B cell (primary cell): Measurements from ENCODE around the gene CLEC4G. TPM values are rescaled to one million over a fixed set of nuclear protein-coding genes. Genes with fewer than 3 reads are reported as not detected.

Experiments
- ATAC-seq: fragments of 200-7000 bp; cut with Tn5 transposase; one replicate; pipeline ENCODE4 v1.10.0; 2021; ENCODE audit warnings: low read depth, mild to moderate bottlenecking, moderate number of reproducible peaks, moderate library complexity
- CTCF ChIA-PET: fragments of 350-600 bp; sonication (Branson Sonifier 250); formaldehyde crosslinking; loops from one replicate; lab custom pipeline; 2021; ENCODE audit warnings: antibody characterized with exemption, inconsistent platforms; lab: Charles Lee
- POLR2A ChIA-PET: fragments of 350-600 bp; sonication (Branson Sonifier 250); formaldehyde crosslinking; loops from one replicate; lab custom pipeline; 2021; ENCODE audit warnings: antibody characterized with exemption; lab: Charles Lee
- DNase-seq: peaks from one replicate; pipeline ENCODE4 v3.0.0; 2013
- H2AFZ ChIP-seq: 2 replicates; pipeline ENCODE4 v1.6.1; 2012; ENCODE audit warnings: mild to moderate bottlenecking, low read depth, low read length; ENCODE audit not compliant: insufficient read depth, poor library complexity, severe bottlenecking
- H3K27ac ChIP-seq, 2 donors: 1 replicate in 1 of 2; 2 replicates in 1 of 2; pipeline ENCODE4 v1.5.1; 2012 to 2013; ENCODE audit warnings: low read length in 2 of 2, mild to moderate bottlenecking in 2 of 2, moderate library complexity in 1 of 2
- H3K27me3 ChIP-seq, 4 experiments: fragments of 200-600 bp in 1 of 4; sonication (generic) in 1 of 4; replicated peaks in 1 of 4; 1 replicate in 2 of 4; 2 replicates in 2 of 4; pipeline versions ENCODE4 v1.6.1 to v1.7.0; 2013 to 2016; ENCODE audit warnings: low read length in 3 of 4, mild to moderate bottlenecking in 2 of 4, mixed read lengths in 1 of 4, moderate library complexity in 1 of 4; ENCODE audit not compliant: insufficient read depth in 4 of 4, control insufficient read depth in 3 of 4; ENCODE audit errors: control extremely low read depth in 1 of 4
- H3K36me3 ChIP-seq, 2 experiments: replicated peaks in 1 of 2; 1 replicate in 1 of 2; 2 replicates in 1 of 2; pipeline versions ENCODE4 v1.6.1 to v1.7.1; 2013; ENCODE audit warnings: low read length in 1 of 2; ENCODE audit not compliant: insufficient read depth in 2 of 2, control insufficient read depth in 1 of 2; ENCODE audit errors: control extremely low read depth in 1 of 2, extremely low read depth in 1 of 2
- H3K4me1 ChIP-seq, 2 donors: fragments of 200-600 bp in 1 of 2; sonication (generic) in 1 of 2; 1 replicate in 1 of 2; 2 replicates in 1 of 2; pipeline versions ENCODE4 v1.5.1 to v1.6.1; 2013 to 2017; ENCODE audit warnings: low read length in 2 of 2; ENCODE audit not compliant: control insufficient read depth in 2 of 2, insufficient read depth in 2 of 2
- H3K4me2 ChIP-seq: replicated peaks from 2 replicates; pipeline ENCODE3; 2012; ENCODE audit warnings: mild to moderate bottlenecking, low read depth, low read length; ENCODE audit not compliant: poor library complexity, severe bottlenecking
- H3K4me3 ChIP-seq, 5 experiments: fragments of 200-600 bp in 1 of 5; sonication (generic) in 1 of 5; 1 replicate in 3 of 5; 2 replicates in 2 of 5; pipeline versions ENCODE4 v1.5.1 to v1.7.0; 2011 to 2016; ENCODE audit warnings: low read length in 4 of 5, mild to moderate bottlenecking in 4 of 5, low read depth in 2 of 5, control low read depth in 1 of 5, moderate library complexity in 1 of 5; ENCODE audit not compliant: insufficient read depth in 1 of 5; ENCODE audit errors: control extremely low read depth in 1 of 5, extremely low read depth in 1 of 5
- H3K79me2 ChIP-seq: fragments of 200-600 bp; sonication (generic); one replicate; pipeline ENCODE4 v1.6.0; 2016; ENCODE audit warnings: low read length; ENCODE audit not compliant: control insufficient read depth, insufficient read depth
- H3K9ac ChIP-seq: fragments of 200-600 bp; sonication (generic); 2 replicates; pipeline ENCODE4 v1.6.1; 2017; ENCODE audit warnings: mild to moderate bottlenecking, low read length, moderate library complexity
- H3K9me3 ChIP-seq, 3 donors: one replicate each; pipeline versions ENCODE4 v1.6.1 to v1.7.1; 2013; ENCODE audit warnings: low read length in 2 of 3; ENCODE audit not compliant: control insufficient read depth in 2 of 3, insufficient read depth in 1 of 3; ENCODE audit errors: control extremely low read depth in 1 of 3
- H4K20me1 ChIP-seq: 2 replicates; pipeline ENCODE4 v1.6.0; 2012; ENCODE audit warnings: mild to moderate bottlenecking, low read length; ENCODE audit not compliant: insufficient read depth, control insufficient read depth, poor library complexity, severe bottlenecking
- H3K27ac Mint-ChIP-seq: one replicate; pipeline ENCODE4 v1.8.0; 2021; ENCODE audit warnings: mixed read lengths
- H3K27me3 Mint-ChIP-seq: one replicate; pipeline ENCODE4 v1.8.0; 2021; ENCODE audit warnings: mixed read lengths
- H3K4me1 Mint-ChIP-seq: one replicate; pipeline ENCODE4 v1.8.0; 2021; ENCODE audit warnings: mixed read lengths
- H3K4me3 Mint-ChIP-seq: one replicate; pipeline ENCODE4 v1.8.0; 2021; ENCODE audit warnings: mixed read lengths
- H3K9me3 Mint-ChIP-seq: one replicate; pipeline ENCODE4 v1.8.0; 2022; ENCODE audit warnings: mixed read lengths; ENCODE audit not compliant: insufficient read depth
- CTCF ChIP-seq: fragments of 200-600 bp; IDR thresholded peaks from one replicate; pipeline ENCODE4 v1.8.0; 2022; ENCODE audit warnings: antibody characterized with exemption, mild to moderate bottlenecking
- EZH2 ChIP-seq: IDR thresholded peaks from 2 replicates; pipeline ENCODE4 v1.6.1; 2012; ENCODE audit warnings: borderline replicate concordance, low read depth, mild to moderate bottlenecking, moderate library complexity, low read length; ENCODE audit not compliant: insufficient read depth, poor library complexity, severe bottlenecking
- WGBS: methylation state at CpG from one replicate; pipeline ENCODE4 v1.1.5; 2013; ENCODE audit warnings: missing lambda C conversion rate; ENCODE audit not compliant: insufficient coverage; 5-methylcytosine and 5-hydroxymethylcytosine counted together
- intact Hi-C: fragments of 100-400 bp; cut with micrococcal nuclease; formaldehyde crosslinking; loops from one replicate; pipeline ENCODE4 v1.10.0; 2022
- polyA plus RNA-seq: library from polyadenylated mRNA; depleted of rRNA; stranded (reverse); fragments of >200 nt; gene quantifications from 2 replicates; pipeline ENCODE4 v1.2.3, GENCODE V29; 2012
- total RNA-seq, 2 donors: library from RNA; stranded (reverse); fragments of 120-200 nt in 1 of 2; gene quantifications; 1 replicate in 1 of 2; 2 replicates in 1 of 2; pipeline versions ENCODE4 v1.2.3 to v1.2.4, GENCODE V29; 2013 to 2022

Gene CLEC4G
- total and polyA plus RNA-seq, 2 donors (not counting 1 experiment from before 2014, with no cell fraction given): 1.3 TPM; not detected in 1

- peak; percentile 69 for ATAC-seq
- H3K4me3 Mint-ChIP-seq: peak overlapping the region; percentile 87
These were observed 52.7 kb downstream of the CLEC4G start for GRCh38 chr19:7678971-7679751.

More at GRCh38 chr19:7678971-7679751, 52.7 kb downstream of the CLEC4G start:
- 37% methylated on average over 26 of the region's 30 CpGs for WGBS
- H3K4me1 Mint-ChIP-seq: peaks cover 58% of the 10 kb centered on the region
- H3K9me3 ChIP-seq: peaks cover 0 to 12% (median 0%) of the 10 kb centered on the region in 3 donors
- peak overlapping the region; percentile 80 for H3K27ac Mint-ChIP-seq
- intact Hi-C loops: loop anchor here (1.0 to 5.0 kb wide), 6 partner anchors 27 to 582 kb away; partner anchors contain the start of gene SNAPC2
- TF ChIP-seq CTCF (peak; percentile 73), EZH2 (no peak)
- H3K4me2 ChIP-seq: peak overlapping the region; percentile 94
- no peak overlapping the region for H2AFZ ChIP-seq
- POLR2A ChIA-PET: interaction anchor here (0.5 to 0.7 kb wide), 2 partner anchors 9 to 24 kb away, joined by 3 to 6 read pairs; no protein-coding TSS in a partner anchor
- peaks cover 0 to 18% of the 10 kb centered on the region in 2 experiments for H3K36me3 ChIP-seq
- peaks cover 26% of the 10 kb centered on the region for H4K20me1 ChIP-seq
- peak; percentile 91 for DNase-seq
- H3K9ac ChIP-seq: no peak overlapping the region
- H3K27ac ChIP-seq: no peak overlapping the region
- peaks cover 0 to 23% (median 3%) of the 10 kb centered on the region in 4 experiments for H3K27me3 ChIP-seq
- peaks cover 39 to 49% of the 10 kb centered on the region in 2 donors for H3K4me1 ChIP-seq
- peaks cover 32% of the 10 kb centered on the region for H3K79me2 ChIP-seq
- CTCF ChIA-PET: interaction anchor here (1.0 to 3.9 kb wide), 4 partner anchors 25 to 122 kb away, joined by 3 to 44 read pairs (median 5); no protein-coding TSS in a partner anchor
- H3K4me3 ChIP-seq: no peak overlapping the region
- H3K9me3 Mint-ChIP-seq: no peaks in the 10 kb centered on the region
- peaks cover 17% of the 10 kb centered on the region for H3K27me3 Mint-ChIP-seq

Other genes starting within 250 kb of the CLEC4G start
- gene PEX11G, start 243.1 kb downstream of the CLEC4G start, total RNA-seq: 0.62 and 0.68 TPM in 2 replicates
- 0.13 and 0.40 TPM in 2 replicates for gene PEX11G, start 243.1 kb downstream of the CLEC4G start, polyA plus RNA-seq
- gene ZNF358, start 216.0 kb downstream of the CLEC4G start, total RNA-seq: 15.1 and 17.5 TPM in 2 replicates
- 8.2 and 8.5 TPM in 2 replicates for gene ZNF358, start 216.0 kb downstream of the CLEC4G start, polyA plus RNA-seq
- gene MCOLN1, start 209.5 kb downstream of the CLEC4G start, total RNA-seq: 12.5 TPM in 2 replicates
- gene MCOLN1, start 209.5 kb downstream of the CLEC4G start, polyA plus RNA-seq: 17.3 and 19.0 TPM in 2 replicates
- gene PNPLA6, start 196.4 kb downstream of the CLEC4G start, total RNA-seq: 149 and 165 TPM in 2 replicates
- gene PNPLA6, start 196.4 kb downstream of the CLEC4G start, polyA plus RNA-seq: 88.3 and 102 TPM in 2 replicates
- gene CAMSAP3, start 136.2 kb downstream of the CLEC4G start, total RNA-seq: 1.3 and 1.9 TPM in 2 replicates
- gene CAMSAP3, start 136.2 kb downstream of the CLEC4G start, polyA plus RNA-seq: 0.89 and 1.0 TPM in 2 replicates
- 62.7 and 64.2 TPM in 2 replicates for gene XAB2, start 102.6 kb downstream of the CLEC4G start, total RNA-seq
- gene XAB2, start 102.6 kb downstream of the CLEC4G start, polyA plus RNA-seq: 93.8 and 110 TPM in 2 replicates
- 89.1 and 100 TPM in 2 replicates for gene PET100, start 102.3 kb downstream of the CLEC4G start, total RNA-seq
- gene PET100, start 102.3 kb downstream of the CLEC4G start, polyA plus RNA-seq: 31.3 and 75.9 TPM in 2 replicates
- gene PCP2, start 98.4 kb downstream of the CLEC4G start, total RNA-seq: 7.6 and 9.3 TPM in 2 replicates
- 5.6 and 6.5 TPM in 2 replicates for gene PCP2, start 98.4 kb downstream of the CLEC4G start, polyA plus RNA-seq
- 208 and 222 TPM in 2 replicates for gene STXBP2, start 95.0 kb downstream of the CLEC4G start, total RNA-seq
- gene STXBP2, start 95.0 kb downstream of the CLEC4G start, polyA plus RNA-seq: 226 and 409 TPM in 2 replicates
- not detected in 2 replicates for gene RETN, start 63.1 kb downstream of the CLEC4G start, total RNA-seq
- gene RETN, start 63.1 kb downstream of the CLEC4G start, polyA plus RNA-seq: not detected in 2 replicates
- not detected in 2 replicates for gene MCEMP1, start 55.0 kb downstream of the CLEC4G start, total RNA-seq
- 0.57 and 1.6 TPM in 2 replicates for gene MCEMP1, start 55.0 kb downstream of the CLEC4G start, polyA plus RNA-seq
- gene TRAPPC5, start 51.3 kb downstream of the CLEC4G start, total RNA-seq: 61.2 and 61.5 TPM in 2 replicates
- 42.0 and 64.9 TPM in 2 replicates for gene TRAPPC5, start 51.3 kb downstream of the CLEC4G start, polyA plus RNA-seq
- 16.3 and 17.1 TPM in 2 replicates for gene FCER2, start 30.0 kb downstream of the CLEC4G start, total RNA-seq
- 419 and 497 TPM in 2 replicates for gene FCER2, start 30.0 kb downstream of the CLEC4G start, polyA plus RNA-seq
- gene CD209, start 15.4 kb upstream of the CLEC4G start, total RNA-seq: not detected in 2 replicates
- gene CD209, start 15.4 kb upstream of the CLEC4G start, polyA plus RNA-seq: 0.10 TPM in 1 of 2 replicates, not detected in the other
- gene CLEC4M, start 31.1 kb upstream of the CLEC4G start, total RNA-seq: 0.52 TPM in 1 of 2 replicates, not detected in the other
- 0.10 TPM in 1 of 2 replicates, not detected in the other for gene CLEC4M, start 31.1 kb upstream of the CLEC4G start, polyA plus RNA-seq
- 11.2 and 11.8 TPM in 2 replicates for gene EVI5L, start 98.1 kb upstream of the CLEC4G start, total RNA-seq
- gene EVI5L, start 98.1 kb upstream of the CLEC4G start, polyA plus RNA-seq: 6.1 and 7.9 TPM in 2 replicates
- not detected in 2 replicates for gene PRR36, start 142.3 kb upstream of the CLEC4G start, total RNA-seq
- 0.01 and 0.04 TPM in 2 replicates for gene PRR36, start 142.3 kb upstream of the CLEC4G start, polyA plus RNA-seq
- gene LRRC8E, start 156.4 kb upstream of the CLEC4G start, total RNA-seq: not detected in 2 replicates
- not detected in 2 replicates for gene LRRC8E, start 156.4 kb upstream of the CLEC4G start, polyA plus RNA-seq
- 71.9 and 76.3 TPM in 2 replicates for gene MAP2K7, start 171.8 kb upstream of the CLEC4G start, total RNA-seq
- 56.0 and 79.7 TPM in 2 replicates for gene MAP2K7, start 171.8 kb upstream of the CLEC4G start, polyA plus RNA-seq
- 0.22 TPM in 1 of 2 replicates, not detected in the other for gene TGFBR3L, start 182.7 kb upstream of the CLEC4G start, total RNA-seq
- 0.21 and 0.22 TPM in 2 replicates for gene TGFBR3L, start 182.7 kb upstream of the CLEC4G start, polyA plus RNA-seq
- 19.3 and 19.9 TPM in 2 replicates for gene SNAPC2, start 188.2 kb upstream of the CLEC4G start, total RNA-seq
- gene SNAPC2, start 188.2 kb upstream of the CLEC4G start, polyA plus RNA-seq: 19.5 and 21.7 TPM in 2 replicates
- not detected in 2 replicates for gene CTXN1, start 194.0 kb upstream of the CLEC4G start, total RNA-seq
- not detected in 2 replicates for gene CTXN1, start 194.0 kb upstream of the CLEC4G start, polyA plus RNA-seq
- gene TIMM44, start 211.6 kb upstream of the CLEC4G start, total RNA-seq: 62.1 and 66.5 TPM in 2 replicates
- gene TIMM44, start 211.6 kb upstream of the CLEC4G start, polyA plus RNA-seq: 48.9 and 72.2 TPM in 2 replicates